Measurements from ENCODE around the gene SLC44A1. TPM values are rescaled to one million over a fixed set of nuclear protein-coding genes. Genes with fewer than 3 reads are reported as not detected.

SLC44A1 gene
- polyA plus RNA-seq, 3 donors, result 6.9 to 52.1 (median 46.5) TPM

DNA sequence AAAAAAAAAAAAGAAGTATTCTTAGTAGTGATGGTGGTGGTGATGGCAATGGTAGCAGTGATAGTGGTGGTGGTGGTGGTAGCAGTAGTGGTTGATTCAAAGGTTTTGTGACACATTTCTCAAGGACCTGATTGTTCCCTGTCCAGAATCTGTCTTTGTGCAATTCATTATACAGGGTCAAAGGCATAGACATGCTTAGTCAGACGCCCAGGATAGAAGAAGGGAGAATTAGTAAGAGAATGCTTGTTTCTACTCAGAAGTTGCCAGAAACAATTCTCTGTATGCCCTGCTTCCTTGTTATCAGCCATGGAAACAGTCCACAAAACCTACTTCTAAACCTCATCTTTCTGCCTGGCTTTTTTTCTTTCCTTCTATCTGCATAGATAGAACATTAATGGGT lies 89.4 kb downstream of the SLC44A1 start:
- Mint-ChIP-seq H3K4me3 (no peak overlapping the region), H3K4me1 (peaks cover 4% of the 10 kb centered on the region), H3K9me3 (no peaks in the 10 kb centered on the region), H3K27me3 (ENCODE audit: low read depth in 3 of 3) (no peaks in the 10 kb centered on the region), H3K27ac (peak overlapping the region in 6 of 7 donors; percentile 4 to 75 (median 62)), H3K36me3 (peaks cover 40 to 71% of the 10 kb centered on the region in 2 donors)
- H3K27ac ChIP-seq (ENCODE audit: low read depth in 1 of 2, low read length in 2 of 2), result no peak overlapping the region
- no peak overlapping the region for H3K9ac ChIP-seq (ENCODE audit: insufficient read depth, low read length, poor library complexity, severe bottlenecking)
- no peak for DNase-seq
- H3K27me3 ChIP-seq (ENCODE audit: control insufficient read depth in 2 of 2, insufficient read depth in 2 of 2, low read length in 2 of 2), result no peaks in the 10 kb centered on the region
- no peak overlapping the region for H3K4me3 ChIP-seq (replicated peaks in 1 of 3; ENCODE audit: low read depth in 2 of 3, low read length in 3 of 3)
- no CpG with 5 or more reads among the region's 1 CpG for WGBS (ENCODE audit: insufficient coverage)
- intact Hi-C loops (cut with micrococcal nuclease), result no loop called here
- H3K4me2 ChIP-seq (replicated peaks; ENCODE audit: extremely low read depth, low read length, poor library complexity, severe bottlenecking), result no peak overlapping the region
- no peak overlapping the region for H2AFZ ChIP-seq (ENCODE audit: insufficient read depth, low read depth, low read length, poor library complexity, severe bottlenecking)
- H3K36me3 ChIP-seq (replicated peaks in 1 of 2; ENCODE audit: control insufficient read depth in 1 of 2, insufficient read depth in 2 of 2, low read length in 2 of 2), result peaks cover 27 to 44% of the 10 kb centered on the region in 2 donors
- no peaks in the 10 kb centered on the region for H3K4me1 ChIP-seq (ENCODE audit: control insufficient read depth in 1 of 2, insufficient read depth in 2 of 2, low read length in 2 of 2)
- H3K79me2 ChIP-seq (ENCODE audit: insufficient read depth, low read length), result peaks cover 15% of the 10 kb centered on the region
- TF ChIP-seq, protein P1, sequence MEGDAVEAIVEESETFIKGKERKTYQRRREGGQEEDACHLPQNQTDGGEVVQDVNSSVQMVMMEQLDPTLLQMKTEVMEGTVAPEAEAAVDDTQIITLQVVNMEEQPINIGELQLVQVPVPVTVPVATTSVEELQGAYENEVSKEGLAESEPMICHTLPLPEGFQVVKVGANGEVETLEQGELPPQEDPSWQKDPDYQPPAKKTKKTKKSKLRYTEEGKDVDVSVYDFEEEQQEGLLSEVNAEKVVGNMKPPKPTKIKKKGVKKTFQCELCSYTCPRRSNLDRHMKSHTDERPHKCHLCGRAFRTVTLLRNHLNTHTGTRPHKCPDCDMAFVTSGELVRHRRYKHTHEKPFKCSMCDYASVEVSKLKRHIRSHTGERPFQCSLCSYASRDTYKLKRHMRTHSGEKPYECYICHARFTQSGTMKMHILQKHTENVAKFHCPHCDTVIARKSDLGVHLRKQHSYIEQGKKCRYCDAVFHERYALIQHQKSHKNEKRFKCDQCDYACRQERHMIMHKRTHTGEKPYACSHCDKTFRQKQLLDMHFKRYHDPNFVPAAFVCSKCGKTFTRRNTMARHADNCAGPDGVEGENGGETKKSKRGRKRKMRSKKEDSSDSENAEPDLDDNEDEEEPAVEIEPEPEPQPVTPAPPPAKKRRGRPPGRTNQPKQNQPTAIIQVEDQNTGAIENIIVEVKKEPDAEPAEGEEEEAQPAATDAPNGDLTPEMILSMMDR (IDR thresholded peaks at IDR 0.05), result no peak
- H4K20me1 ChIP-seq (ENCODE audit: insufficient read depth, low read length), result no peaks in the 10 kb centered on the region
- H3K9me3 ChIP-seq (replicated peaks in 1 of 2; ENCODE audit: control insufficient read depth in 1 of 2, insufficient read depth in 1 of 2, low read length in 2 of 2), result no peaks in the 10 kb centered on the region

DNA sequence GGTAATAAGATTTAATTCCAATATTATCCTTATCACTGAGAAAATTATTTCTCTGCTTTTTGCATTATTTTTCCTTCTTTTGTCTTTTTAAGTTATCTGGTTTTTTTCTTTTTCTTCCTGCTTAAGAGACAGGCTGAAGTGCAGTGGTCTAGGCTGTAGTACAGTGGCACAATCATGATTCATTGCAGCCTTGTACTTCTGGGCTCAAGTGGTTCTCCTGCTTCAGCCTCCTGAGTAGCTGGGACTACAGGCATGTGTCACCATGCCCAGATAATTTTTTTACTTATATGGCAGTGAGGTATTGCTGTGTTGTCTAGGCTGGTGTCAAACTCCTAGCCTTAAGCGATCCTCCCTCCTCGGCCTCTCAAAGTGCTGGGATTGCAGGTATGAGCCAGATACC lies 93.9 kb downstream of the SLC44A1 start:
- Histone ChIP-seq H3K4me2 (replicated peaks; ENCODE audit: extremely low read depth, low read length, poor library complexity, severe bottlenecking) (no peak overlapping the region), H3K36me3 (replicated peaks in 1 of 2; ENCODE audit: control insufficient read depth in 1 of 2, insufficient read depth in 2 of 2, low read length in 2 of 2) (peaks cover 25 to 55% of the 10 kb centered on the region in 2 donors), H3K9ac (ENCODE audit: insufficient read depth, low read length, poor library complexity, severe bottlenecking) (no peak overlapping the region), H3K27me3 (ENCODE audit: control insufficient read depth in 2 of 2, insufficient read depth in 2 of 2, low read length in 2 of 2) (no peaks in the 10 kb centered on the region), H4K20me1 (ENCODE audit: insufficient read depth, low read length) (no peaks in the 10 kb centered on the region), H3K4me1 (ENCODE audit: control insufficient read depth in 1 of 2, insufficient read depth in 2 of 2, low read length in 2 of 2) (no peaks in the 10 kb centered on the region), H3K4me3 (replicated peaks in 1 of 3; ENCODE audit: low read depth in 2 of 3, low read length in 3 of 3) (no peak overlapping the region), H2AFZ (ENCODE audit: insufficient read depth, low read depth, low read length, poor library complexity, severe bottlenecking) (no peak overlapping the region), H3K79me2 (ENCODE audit: insufficient read depth, low read length) (no peaks in the 10 kb centered on the region), H3K27ac (ENCODE audit: low read depth in 1 of 2, low read length in 2 of 2) (no peak overlapping the region), H3K9me3 (replicated peaks in 1 of 2; ENCODE audit: control insufficient read depth in 1 of 2, insufficient read depth in 1 of 2, low read length in 2 of 2) (no peaks in the 10 kb centered on the region)
- H3K9me3 Mint-ChIP-seq, result no peaks in the 10 kb centered on the region
- H3K27me3 Mint-ChIP-seq (ENCODE audit: low read depth in 3 of 3), result no peaks in the 10 kb centered on the region
- peaks cover 44 to 56% of the 10 kb centered on the region in 2 donors for H3K36me3 Mint-ChIP-seq
- peak overlapping the region in 2 of 7 donors; percentile 56 to 78 for H3K27ac Mint-ChIP-seq
- DNase-seq, result no peak
- no peak overlapping the region for H3K4me3 Mint-ChIP-seq
- TF ChIP-seq, protein P1 (IDR thresholded peaks at IDR 0.05), result no peak
- H3K4me1 Mint-ChIP-seq, result peaks cover 9% of the 10 kb centered on the region
- intact Hi-C loops (cut with micrococcal nuclease), result no loop called here
- WGBS (ENCODE audit: insufficient coverage), result no CpG with 5 or more reads among the region's 2 CpGs
